ENCODE results near the gene MUC6. TPM values are rescaled to one million over a fixed set of nuclear protein-coding genes. Genes with fewer than 3 reads are reported as not detected.
A peak's percentile ranks its signal among the peaks of the same experiment; 100 is the strongest.

The MUC6 gene
- total RNA-seq, 1 experiment from 2014 or later: not detected

DNA sequence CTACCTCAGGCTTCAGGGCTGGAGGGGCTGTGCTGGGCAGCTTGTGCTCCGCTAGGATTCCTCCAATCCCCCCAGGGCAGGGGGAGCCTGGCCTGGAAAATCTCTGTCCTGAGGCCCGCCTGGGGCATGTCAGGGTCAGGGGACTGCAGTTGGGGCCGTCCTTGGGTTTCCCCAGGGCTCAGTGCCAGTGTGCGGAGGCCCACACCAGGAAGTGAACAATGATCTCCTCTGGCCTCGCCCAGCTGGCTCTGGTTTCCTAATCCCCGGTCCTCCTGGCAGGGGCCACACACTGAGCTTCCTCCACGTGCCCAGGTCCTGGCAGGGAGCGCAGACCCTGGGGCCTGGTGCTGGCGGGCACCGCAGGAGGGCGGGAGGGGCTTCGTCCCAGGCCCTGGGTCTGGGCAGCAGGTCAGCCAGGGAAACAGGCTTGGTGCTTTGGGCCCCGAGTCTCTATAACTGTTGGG is 36.8 kb upstream of the MUC6 start:
- ChIA-PET POLR2A (interaction anchor here (0.9 kb wide), 1 partner anchor 12 kb away, joined by 4 read pairs; no protein-coding TSS in a partner anchor), CTCF (interaction anchor here (1.2 kb wide), 1 partner anchor 22 kb away, joined by 4 read pairs; no protein-coding TSS in a partner anchor)
- Mint-ChIP-seq H3K27me3 (ENCODE audit: insufficient read depth, unreplicated experiment) (no peaks in the 10 kb centered on the region), H3K36me3 (ENCODE audit: insufficient read depth, unreplicated experiment) (peaks cover 7% of the 10 kb centered on the region), H3K4me3 (ENCODE audit: unreplicated experiment) (no peak overlapping the region), H3K27ac (ENCODE audit: low read depth, unreplicated experiment) (peak overlapping the region; percentile 46), H3K4me1 (ENCODE audit: insufficient read depth, unreplicated experiment) (no peaks in the 10 kb centered on the region), H3K9me3 (ENCODE audit: unreplicated experiment) (no peaks in the 10 kb centered on the region)
- no TSS peak for BruUV-seq (replicated peaks)
- DNase-seq (ENCODE audit: unreplicated experiment): peak; percentile 89
- intact Hi-C loops (cut with micrococcal nuclease): no loop called here
- TF ChIP-seq, protein P1, sequence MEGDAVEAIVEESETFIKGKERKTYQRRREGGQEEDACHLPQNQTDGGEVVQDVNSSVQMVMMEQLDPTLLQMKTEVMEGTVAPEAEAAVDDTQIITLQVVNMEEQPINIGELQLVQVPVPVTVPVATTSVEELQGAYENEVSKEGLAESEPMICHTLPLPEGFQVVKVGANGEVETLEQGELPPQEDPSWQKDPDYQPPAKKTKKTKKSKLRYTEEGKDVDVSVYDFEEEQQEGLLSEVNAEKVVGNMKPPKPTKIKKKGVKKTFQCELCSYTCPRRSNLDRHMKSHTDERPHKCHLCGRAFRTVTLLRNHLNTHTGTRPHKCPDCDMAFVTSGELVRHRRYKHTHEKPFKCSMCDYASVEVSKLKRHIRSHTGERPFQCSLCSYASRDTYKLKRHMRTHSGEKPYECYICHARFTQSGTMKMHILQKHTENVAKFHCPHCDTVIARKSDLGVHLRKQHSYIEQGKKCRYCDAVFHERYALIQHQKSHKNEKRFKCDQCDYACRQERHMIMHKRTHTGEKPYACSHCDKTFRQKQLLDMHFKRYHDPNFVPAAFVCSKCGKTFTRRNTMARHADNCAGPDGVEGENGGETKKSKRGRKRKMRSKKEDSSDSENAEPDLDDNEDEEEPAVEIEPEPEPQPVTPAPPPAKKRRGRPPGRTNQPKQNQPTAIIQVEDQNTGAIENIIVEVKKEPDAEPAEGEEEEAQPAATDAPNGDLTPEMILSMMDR (IDR thresholded peaks at IDR 0.05; ENCODE audit: unreplicated experiment): no peak

DNA sequence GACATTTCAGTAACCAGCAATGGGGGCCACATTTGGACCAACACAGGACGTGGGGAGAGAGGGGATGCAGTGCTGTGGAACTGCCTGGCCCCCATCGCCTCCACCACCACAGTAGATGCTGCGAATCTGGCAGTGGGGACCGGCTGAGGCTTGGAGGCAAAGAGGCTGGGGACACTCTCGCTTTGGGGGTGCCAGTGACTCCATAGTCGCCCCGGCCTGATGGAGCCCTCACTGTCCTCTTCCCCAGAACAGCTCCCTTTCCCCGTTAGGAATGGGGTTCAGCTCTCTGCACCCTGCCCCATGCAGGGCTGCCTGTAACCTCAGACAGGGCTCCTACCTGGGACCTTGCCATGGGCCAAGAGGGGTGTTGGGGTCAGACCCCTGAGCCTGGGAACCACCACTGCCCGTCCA is 36.3 kb upstream of the MUC6 start:
- CTCF ChIA-PET: interaction anchor here (1.2 kb wide), 1 partner anchor 21 kb away, joined by 4 read pairs; no protein-coding TSS in a partner anchor
- H3K27me3 Mint-ChIP-seq (ENCODE audit: insufficient read depth, unreplicated experiment): no peaks in the 10 kb centered on the region
- POLR2A ChIA-PET: interaction anchor here (0.9 kb wide), 1 partner anchor 11 kb away, joined by 4 read pairs; no protein-coding TSS in a partner anchor
- no peak overlapping the region for H3K4me3 Mint-ChIP-seq (ENCODE audit: unreplicated experiment)
- BruUV-seq (replicated peaks): no TSS peak
- TF ChIP-seq, protein P1 (IDR thresholded peaks at IDR 0.05; ENCODE audit: unreplicated experiment): no peak
- peaks cover 7% of the 10 kb centered on the region for H3K36me3 Mint-ChIP-seq (ENCODE audit: insufficient read depth, unreplicated experiment)
- H3K9me3 Mint-ChIP-seq (ENCODE audit: unreplicated experiment): no peaks in the 10 kb centered on the region
- intact Hi-C loops (cut with micrococcal nuclease): no loop called here
- no peak for DNase-seq (ENCODE audit: unreplicated experiment)
- H3K4me1 Mint-ChIP-seq (ENCODE audit: insufficient read depth, unreplicated experiment): no peaks in the 10 kb centered on the region
- H3K27ac Mint-ChIP-seq (ENCODE audit: low read depth, unreplicated experiment): peak overlapping the region; percentile 46

DNA sequence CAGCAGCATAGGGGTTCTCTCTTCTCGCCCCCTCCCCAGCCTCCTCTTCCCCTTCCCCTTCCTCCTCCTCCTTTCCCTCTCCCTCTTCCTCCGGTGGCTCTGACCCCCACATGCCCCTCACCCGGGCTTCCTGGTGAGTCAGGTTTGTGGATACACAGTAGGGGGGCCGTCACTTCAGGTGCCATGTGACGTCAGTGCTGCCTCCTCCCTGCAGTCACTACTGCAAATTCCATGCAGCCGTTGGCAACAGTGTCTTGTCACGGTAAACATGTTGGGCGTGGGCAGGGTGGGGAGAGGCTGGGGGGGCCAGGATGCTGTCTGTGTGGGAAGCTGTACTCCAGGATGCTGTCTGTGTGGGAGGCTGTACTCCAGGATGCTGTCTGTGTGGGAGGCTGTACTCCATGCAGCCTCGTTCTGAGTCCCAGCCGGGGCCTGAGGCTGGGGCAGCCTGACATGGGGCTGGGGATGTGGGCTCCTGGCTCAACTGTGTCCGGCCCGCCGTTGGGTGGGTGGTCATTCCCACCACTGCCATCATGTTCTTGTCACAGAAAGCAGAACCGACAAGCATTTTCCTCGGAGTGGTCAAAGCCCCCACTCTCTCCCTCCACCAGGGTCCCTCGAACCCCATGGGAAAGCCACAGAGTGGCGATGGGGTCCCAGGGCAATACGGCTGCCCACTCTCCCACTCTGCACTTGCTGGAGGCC is 35.8 kb upstream of the MUC6 start:
- POLR2A ChIA-PET: interaction anchor here (0.9 kb wide), 1 partner anchor 11 kb away, joined by 4 read pairs; no protein-coding TSS in a partner anchor
- no peak for DNase-seq (ENCODE audit: unreplicated experiment)
- H3K4me3 Mint-ChIP-seq (ENCODE audit: unreplicated experiment): no peak overlapping the region

DNA sequence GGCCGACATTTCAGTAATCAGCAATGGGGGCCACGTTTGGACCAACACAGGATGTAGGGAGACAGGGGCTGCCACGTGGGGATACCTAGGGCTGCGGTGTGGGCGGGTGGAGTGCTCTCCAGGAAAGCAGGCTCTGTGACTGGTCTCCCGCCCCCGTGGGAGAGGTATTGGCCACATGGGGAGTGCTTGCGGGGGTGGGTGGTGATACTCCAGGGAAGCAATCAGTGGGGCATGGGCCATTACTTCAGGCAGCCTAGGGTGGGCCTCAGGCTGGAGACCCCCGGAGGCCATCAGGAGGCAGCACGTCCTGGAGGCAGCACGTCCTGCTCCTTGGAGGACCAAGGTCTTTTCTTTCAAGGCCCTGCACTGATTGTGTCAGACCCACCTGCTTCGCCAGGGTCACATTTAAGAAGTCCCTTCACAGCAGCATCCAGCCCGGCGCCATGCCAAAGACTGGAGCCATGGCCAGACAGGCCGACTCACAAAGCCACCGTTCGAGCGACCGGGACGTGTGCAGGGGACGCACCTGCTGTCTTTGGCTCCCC is 35.1 kb upstream of the MUC6 start:
- no peak overlapping the region for H3K4me3 Mint-ChIP-seq (ENCODE audit: unreplicated experiment)
- TF ChIP-seq, protein P1 (IDR thresholded peaks at IDR 0.05; ENCODE audit: unreplicated experiment): no peak
- H3K36me3 Mint-ChIP-seq (ENCODE audit: insufficient read depth, unreplicated experiment): peaks cover 7% of the 10 kb centered on the region
- H3K27me3 Mint-ChIP-seq (ENCODE audit: insufficient read depth, unreplicated experiment): no peaks in the 10 kb centered on the region
- no TSS peak for BruUV-seq (replicated peaks)
- no peak for DNase-seq (ENCODE audit: unreplicated experiment)
- no peaks in the 10 kb centered on the region for H3K9me3 Mint-ChIP-seq (ENCODE audit: unreplicated experiment)
- POLR2A ChIA-PET: no interaction called here
- no peak overlapping the region for H3K27ac Mint-ChIP-seq (ENCODE audit: low read depth, unreplicated experiment)
- CTCF ChIA-PET: no interaction called here
- intact Hi-C loops (cut with micrococcal nuclease): no loop called here
- H3K4me1 Mint-ChIP-seq (ENCODE audit: insufficient read depth, unreplicated experiment): no peaks in the 10 kb centered on the region

More for the DNA sequence above, 35.8 kb upstream of the MUC6 start:
- intact Hi-C loops (cut with micrococcal nuclease): no loop called here
- Mint-ChIP-seq H3K27ac (ENCODE audit: low read depth, unreplicated experiment) (no peak overlapping the region), H3K9me3 (ENCODE audit: unreplicated experiment) (no peaks in the 10 kb centered on the region), H3K27me3 (ENCODE audit: insufficient read depth, unreplicated experiment) (no peaks in the 10 kb centered on the region), H3K4me1 (ENCODE audit: insufficient read depth, unreplicated experiment) (no peaks in the 10 kb centered on the region), H3K36me3 (ENCODE audit: insufficient read depth, unreplicated experiment) (peaks cover 7% of the 10 kb centered on the region)
- CTCF ChIA-PET: interaction anchor here (1.2 kb wide), 1 partner anchor 21 kb away, joined by 4 read pairs; no protein-coding TSS in a partner anchor
- BruUV-seq (replicated peaks): no TSS peak
- TF ChIP-seq, protein P1 (IDR thresholded peaks at IDR 0.05; ENCODE audit: unreplicated experiment): no peak
